D721Med (cell line): ENCODE measurements around the gene TEX22.

Source experiments
- DNase-seq: peaks from one replicate; pipeline ENCODE4 v3.0.0; 2011; ENCODE audit warnings: low spot score; ENCODE audit not compliant: insufficient read length
- FAIRE-seq: peaks from 2 replicates; lab custom pipeline; 2011; peaks lifted over from hg19 to GRCh38; lab: Jason Lieb, UNC
- TF ChIP-seq, protein P1 (sequence below): IDR thresholded peaks from 2 replicates; pipeline ENCODE4 v1.5.1; 2012; ENCODE audit warnings: mild to moderate bottlenecking, control low read depth; ENCODE audit not compliant: insufficient read depth; ENCODE audit errors: missing control alignments

The TEX22 gene

DNA sequence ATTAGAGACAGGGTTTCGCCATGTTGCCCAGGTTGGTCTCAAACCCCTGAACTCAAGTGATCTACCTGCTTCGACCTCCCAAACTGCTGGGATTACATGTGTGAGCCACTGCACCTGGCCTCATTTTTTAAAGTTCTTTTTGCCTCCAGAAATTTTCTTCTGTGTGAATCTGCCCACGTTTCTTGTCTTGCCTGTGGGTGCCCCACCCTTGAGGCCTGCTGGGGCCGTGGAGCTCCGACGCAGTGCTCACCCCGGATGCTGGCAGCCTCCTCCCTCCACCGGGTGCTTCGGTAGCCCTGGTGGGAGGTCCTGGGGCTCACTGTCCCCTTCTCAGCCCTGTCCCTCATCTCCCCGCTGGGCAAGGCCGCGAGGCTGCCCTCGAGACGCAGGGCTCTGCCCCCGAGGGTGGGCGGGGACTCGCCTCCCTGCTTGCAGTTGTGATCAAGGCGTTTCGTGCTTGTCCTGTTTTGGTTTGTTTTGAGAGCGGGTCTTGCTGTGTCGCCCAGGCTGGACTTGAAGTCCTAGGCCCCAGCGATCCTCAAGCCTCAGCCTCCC lies 56.8 kb downstream of the TEX22 start:
- TF ChIP-seq, protein P1, sequence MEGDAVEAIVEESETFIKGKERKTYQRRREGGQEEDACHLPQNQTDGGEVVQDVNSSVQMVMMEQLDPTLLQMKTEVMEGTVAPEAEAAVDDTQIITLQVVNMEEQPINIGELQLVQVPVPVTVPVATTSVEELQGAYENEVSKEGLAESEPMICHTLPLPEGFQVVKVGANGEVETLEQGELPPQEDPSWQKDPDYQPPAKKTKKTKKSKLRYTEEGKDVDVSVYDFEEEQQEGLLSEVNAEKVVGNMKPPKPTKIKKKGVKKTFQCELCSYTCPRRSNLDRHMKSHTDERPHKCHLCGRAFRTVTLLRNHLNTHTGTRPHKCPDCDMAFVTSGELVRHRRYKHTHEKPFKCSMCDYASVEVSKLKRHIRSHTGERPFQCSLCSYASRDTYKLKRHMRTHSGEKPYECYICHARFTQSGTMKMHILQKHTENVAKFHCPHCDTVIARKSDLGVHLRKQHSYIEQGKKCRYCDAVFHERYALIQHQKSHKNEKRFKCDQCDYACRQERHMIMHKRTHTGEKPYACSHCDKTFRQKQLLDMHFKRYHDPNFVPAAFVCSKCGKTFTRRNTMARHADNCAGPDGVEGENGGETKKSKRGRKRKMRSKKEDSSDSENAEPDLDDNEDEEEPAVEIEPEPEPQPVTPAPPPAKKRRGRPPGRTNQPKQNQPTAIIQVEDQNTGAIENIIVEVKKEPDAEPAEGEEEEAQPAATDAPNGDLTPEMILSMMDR = no peak
- FAIRE-seq (no peak), DNase-seq (no peak)

DNA sequence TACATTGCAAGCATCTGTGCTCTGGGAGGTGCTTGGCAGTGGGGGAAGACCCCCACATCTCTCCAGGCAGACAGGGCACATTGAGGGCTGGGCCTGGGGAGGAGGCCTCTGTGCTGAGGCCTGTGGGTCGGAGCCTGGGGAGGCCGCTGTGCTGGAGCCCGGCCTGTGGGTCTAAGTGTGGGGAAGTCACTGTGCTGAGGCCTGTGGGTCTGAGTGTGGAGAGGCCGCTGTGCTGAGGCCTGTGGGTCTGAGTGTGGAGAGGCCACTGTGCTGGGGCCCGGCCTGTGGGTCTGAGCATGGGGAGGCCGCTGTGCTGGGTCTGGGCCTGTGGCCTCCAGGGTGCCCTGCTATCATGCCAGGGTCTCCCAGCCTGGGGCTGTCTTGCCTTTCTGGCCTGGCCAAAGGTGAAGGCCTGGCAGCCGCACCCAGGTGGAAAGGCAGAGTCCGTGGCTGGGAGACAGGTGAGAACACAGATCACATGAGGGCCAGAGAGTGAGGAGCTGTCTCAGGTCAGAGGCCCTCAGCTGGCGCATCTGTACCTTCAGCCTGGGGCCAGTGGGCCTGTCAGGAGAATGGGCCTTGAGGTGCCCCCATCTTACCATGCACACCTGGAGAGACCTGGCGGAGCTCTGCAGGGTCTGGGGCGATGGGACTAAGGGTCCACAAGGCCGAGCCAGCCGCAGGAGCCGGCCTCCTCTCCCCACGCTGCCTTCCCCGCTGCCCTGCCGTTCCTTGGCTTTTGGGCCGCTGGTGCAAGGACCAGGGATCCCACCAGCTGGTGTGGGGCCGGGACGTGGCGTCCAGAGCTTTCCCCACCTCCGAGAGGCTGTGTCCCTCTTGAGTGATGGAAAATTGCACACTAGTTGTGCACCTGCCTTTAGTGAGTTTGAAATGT lies 57.7 kb downstream of the TEX22 start:
- no peak for DNase-seq
- no peak for FAIRE-seq
- TF ChIP-seq, protein P1 = no peak

DNA sequence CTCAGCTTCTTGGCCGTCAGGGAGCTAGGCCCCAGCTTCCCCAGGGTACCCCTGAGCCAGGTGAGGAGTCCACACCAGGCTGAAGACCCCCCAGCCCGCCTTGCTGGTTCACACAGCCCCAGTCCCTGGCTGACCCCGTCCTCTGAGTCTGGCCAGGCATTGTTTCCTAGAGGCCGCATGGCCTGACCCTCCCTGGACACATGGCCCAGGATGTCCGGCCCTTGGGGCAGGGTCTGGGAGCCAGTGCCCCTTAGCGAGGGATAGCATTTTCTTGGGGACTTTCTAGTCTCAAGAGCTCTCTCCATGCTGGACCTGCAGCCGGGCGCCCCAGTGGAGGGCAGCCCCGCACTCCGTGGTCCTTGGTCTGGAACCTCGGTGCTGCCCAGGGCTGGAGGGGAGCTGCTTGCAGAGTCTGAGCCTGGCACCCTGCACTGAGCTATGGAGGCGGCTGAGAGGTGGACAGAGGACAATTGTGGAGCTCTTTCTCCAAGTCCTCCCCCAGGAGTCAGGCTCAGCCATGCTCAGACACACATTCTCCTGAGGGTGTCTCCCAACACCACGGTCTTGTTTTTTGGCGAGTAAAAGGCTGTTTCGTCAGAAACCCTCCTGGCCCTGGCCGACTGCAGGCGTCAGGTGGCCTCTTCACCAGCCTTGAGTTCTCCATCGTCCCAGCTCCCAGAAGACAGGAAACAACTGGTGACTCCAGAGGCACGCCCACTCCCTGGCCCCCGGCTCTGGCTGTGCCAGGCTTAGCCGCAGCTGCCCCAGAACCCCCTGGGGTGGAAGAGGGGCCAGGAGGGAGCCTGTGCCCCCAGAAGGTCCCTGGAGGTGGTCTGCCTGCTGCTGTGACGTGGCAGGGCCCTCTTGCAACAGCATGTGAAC lies 58.6 kb downstream of the TEX22 start:
- FAIRE-seq (no peak), DNase-seq (no peak)
- TF ChIP-seq, protein P1 = no peak

DNA sequence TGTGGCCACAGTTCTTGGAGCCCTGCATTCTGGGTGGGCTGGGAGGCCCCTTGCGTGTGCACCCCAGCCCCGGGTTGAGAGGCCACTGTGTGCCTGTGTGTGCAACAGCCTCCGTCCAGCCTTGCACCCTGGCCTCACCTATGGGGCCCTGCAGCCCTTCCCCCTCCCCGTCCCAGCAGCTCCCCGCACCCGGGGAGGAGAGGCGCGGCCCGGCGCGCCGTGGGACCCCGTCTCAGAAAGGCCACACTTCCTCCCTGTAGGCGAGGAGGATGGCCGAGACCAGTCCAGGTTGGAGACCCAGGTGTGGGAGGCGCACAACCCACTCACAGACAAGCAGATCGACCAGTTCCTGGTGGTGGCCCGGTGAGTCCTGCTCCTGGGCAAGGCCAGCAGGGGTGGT lies 59.7 kb downstream of the TEX22 start:
- FAIRE-seq = no peak
- TF ChIP-seq, protein P1 = no peak
- no peak for DNase-seq

DNA sequence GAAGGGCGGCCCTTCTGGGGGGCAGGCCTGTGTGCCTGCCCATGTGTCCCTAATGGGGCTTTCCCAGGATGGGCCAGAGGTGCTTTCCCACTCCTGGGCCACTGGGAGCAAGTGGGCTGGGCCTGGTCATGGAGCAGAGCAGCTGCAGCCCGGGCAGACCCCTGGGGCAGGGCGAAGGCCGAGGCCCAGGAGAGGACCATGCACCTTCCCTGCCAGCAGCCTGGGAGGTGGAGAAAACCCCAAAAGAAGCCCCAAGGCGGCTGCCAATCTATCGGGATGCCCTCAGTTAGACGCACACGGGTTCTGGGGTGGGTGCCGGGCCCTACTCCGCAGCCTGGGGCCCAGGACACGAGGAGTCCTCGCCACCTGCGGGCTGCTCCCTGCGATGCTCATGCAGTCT lies 60.2 kb downstream of the TEX22 start:
- TF ChIP-seq, protein P1 = no peak
- DNase-seq = no peak
- no peak for FAIRE-seq

DNA sequence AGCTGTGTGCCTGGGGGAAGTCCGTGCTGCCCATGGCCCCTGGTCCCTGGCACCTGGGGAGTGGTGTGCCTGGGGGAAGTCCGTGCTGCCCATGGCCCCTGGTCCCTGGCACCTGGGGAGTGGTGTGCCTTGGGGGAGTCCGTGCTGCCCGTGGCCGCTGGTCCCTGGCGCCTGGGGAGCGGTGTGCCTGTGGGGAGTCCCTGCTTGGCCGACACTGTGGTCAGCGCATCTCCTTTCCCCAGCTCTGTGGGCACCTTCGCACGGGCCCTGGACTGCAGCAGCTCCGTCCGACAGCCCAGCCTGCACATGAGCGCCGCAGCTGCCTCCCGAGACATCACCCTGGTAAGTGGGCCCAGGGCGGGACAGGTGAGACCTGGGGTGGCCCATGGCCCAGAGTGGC lies 61.8 kb downstream of the TEX22 start:
- no peak for DNase-seq
- no peak for FAIRE-seq
- TF ChIP-seq, protein P1 = no peak
